Measurements from ENCODE around the gene CYP26C1.
A peak's percentile ranks its signal among the peaks of the same experiment; 100 is the strongest.

Gene CYP26C1

DNA sequence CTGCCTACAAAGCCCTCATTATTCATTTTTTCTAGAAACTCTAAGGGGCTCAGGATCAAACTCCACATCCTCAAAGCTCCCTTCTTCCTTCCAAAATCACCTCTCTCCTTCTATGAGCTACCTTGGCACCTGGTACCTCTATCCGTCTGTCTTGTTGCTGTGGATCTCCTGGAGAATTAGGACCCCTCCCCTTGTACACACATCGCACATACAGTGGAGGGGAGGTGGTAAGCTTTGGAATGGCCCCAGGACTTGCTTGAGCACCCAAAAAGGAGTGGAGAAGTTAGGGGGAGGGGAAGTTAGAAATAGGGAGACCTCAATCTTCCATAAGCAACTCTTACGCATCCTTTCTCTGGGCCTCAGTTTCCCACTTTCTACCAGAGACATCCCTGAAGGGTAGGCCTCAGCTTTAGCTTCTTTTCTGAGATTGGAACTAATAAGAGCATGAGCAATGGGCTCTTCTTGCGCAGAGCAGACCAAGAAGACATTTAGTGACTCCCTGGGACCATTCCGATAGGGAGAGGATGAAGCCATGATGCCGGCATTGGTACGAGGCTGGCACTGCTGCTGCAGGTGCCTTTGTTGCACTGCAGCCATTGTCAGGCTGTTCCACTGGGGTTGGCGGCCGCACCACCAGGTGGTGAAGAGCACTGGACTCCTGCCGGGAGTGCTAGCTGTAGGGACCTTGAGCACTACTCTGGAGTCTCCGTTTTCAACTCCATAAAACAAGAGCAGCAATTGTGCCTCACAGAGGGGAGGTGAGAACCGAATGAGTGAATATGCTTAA, 4.5 kb downstream of the CYP26C1 start:
- Histone ChIP-seq H3K4me1 (ENCODE audit: control insufficient read depth, insufficient read depth, low read length, poor library complexity, severe bottlenecking) (peaks cover 25% of the 10 kb centered on the region), H3K27ac (ENCODE audit: low read depth, low read length, severe bottlenecking) (no peak overlapping the region)
- 48 to 50% methylated on average over 8 of the region's 12 CpGs for WGBS, 2 experiments (ENCODE audit: insufficient coverage in 2 of 2)

DNA sequence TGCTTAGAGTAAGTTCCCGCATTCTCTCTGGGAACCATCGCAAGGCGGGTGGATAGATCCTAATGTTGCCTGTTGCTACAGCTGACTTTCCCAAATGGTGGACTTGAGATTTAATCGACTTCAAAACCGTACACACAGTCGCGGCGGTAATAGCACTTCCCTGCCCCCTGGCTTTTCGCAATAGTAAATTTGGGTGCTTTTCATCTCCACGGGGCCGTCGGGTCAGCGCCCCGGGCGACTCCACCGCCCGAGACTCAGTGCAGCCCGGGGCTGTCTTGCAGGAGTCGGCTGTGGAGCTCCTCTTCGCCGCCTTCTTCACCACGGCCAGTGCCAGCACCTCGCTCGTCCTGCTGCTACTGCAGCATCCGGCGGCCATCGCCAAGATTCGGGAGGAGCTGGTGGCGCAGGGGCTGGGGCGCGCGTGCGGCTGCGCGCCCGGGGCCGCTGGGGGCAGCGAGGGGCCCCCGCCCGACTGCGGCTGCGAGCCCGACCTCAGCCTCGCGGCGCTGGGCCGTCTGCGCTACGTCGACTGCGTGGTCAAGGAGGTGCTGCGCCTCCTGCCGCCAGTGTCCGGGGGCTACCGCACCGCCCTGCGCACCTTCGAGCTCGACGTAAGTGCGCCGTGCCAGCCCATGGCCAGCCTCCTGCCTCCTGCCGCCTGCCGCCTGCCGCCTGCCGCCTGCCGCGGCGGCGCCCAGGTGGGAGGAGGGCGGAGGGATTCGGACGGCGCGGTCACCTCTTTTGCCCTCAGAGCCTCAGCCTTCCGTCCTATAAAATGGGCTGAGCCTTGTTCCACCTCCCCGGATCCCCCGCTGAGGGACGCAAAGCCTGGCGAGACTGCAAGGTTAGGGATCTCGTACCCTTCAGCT, 5.3 kb downstream of the CYP26C1 start:
- H3K4me1 ChIP-seq (ENCODE audit: control insufficient read depth, insufficient read depth, low read length, poor library complexity, severe bottlenecking): peaks cover 19% of the 10 kb centered on the region
- WGBS, 2 experiments (ENCODE audit: insufficient coverage in 2 of 2): 6 to 7% methylated on average over 52 to 78 of the region's 81 CpGs
- no peaks in the 10 kb centered on the region for H3K36me3 ChIP-seq (ENCODE audit: control insufficient read depth, insufficient read depth, low read length)
- no peak overlapping the region for H3K4me3 ChIP-seq (ENCODE audit: extremely low read depth, insufficient read depth, low read length, poor library complexity, severe bottlenecking)
- H3K27ac ChIP-seq (ENCODE audit: low read depth, low read length, severe bottlenecking): no peak overlapping the region
- H3K9me3 ChIP-seq (ENCODE audit: control insufficient read depth, low read length): no peaks in the 10 kb centered on the region

More for the DNA sequence above, 4.5 kb downstream of the CYP26C1 start:
- H3K9me3 ChIP-seq (ENCODE audit: control insufficient read depth, low read length): no peaks in the 10 kb centered on the region
- no peaks in the 10 kb centered on the region for H3K36me3 ChIP-seq (ENCODE audit: control insufficient read depth, insufficient read depth, low read length)
- no peak overlapping the region for H3K4me3 ChIP-seq (ENCODE audit: extremely low read depth, insufficient read depth, low read length, poor library complexity, severe bottlenecking)

DNA sequence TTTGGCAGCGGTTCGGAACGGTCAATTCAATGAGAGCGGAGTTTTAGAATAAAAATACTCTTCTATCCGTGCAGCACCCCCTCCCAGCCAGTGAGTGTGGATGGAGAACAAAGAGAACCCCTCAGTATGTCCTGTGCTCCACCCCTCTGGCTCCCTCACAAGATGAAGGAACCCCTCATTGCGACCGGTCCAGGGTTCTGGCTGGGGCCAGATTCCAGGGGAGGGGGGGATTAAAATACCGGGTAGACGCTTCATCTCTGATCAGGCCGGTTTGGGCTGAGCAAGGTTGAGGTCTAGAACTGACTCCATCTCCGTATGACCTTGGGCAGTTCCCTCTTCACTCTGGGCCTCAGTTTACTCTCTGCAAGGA, 5.9 kb downstream of the CYP26C1 start:
- no peaks in the 10 kb centered on the region for H3K9me3 ChIP-seq (ENCODE audit: control insufficient read depth, low read length)
- peaks cover 19% of the 10 kb centered on the region for H3K4me1 ChIP-seq (ENCODE audit: control insufficient read depth, insufficient read depth, low read length, poor library complexity, severe bottlenecking)
- WGBS, 2 experiments (ENCODE audit: insufficient coverage in 2 of 2): 27 to 32% methylated on average over 7 to 8 of the region's 11 CpGs
- no peaks in the 10 kb centered on the region for H3K36me3 ChIP-seq (ENCODE audit: control insufficient read depth, insufficient read depth, low read length)
- H3K27ac ChIP-seq (ENCODE audit: low read depth, low read length, severe bottlenecking): no peak overlapping the region
- no peak overlapping the region for H3K4me3 ChIP-seq (ENCODE audit: extremely low read depth, insufficient read depth, low read length, poor library complexity, severe bottlenecking)

DNA sequence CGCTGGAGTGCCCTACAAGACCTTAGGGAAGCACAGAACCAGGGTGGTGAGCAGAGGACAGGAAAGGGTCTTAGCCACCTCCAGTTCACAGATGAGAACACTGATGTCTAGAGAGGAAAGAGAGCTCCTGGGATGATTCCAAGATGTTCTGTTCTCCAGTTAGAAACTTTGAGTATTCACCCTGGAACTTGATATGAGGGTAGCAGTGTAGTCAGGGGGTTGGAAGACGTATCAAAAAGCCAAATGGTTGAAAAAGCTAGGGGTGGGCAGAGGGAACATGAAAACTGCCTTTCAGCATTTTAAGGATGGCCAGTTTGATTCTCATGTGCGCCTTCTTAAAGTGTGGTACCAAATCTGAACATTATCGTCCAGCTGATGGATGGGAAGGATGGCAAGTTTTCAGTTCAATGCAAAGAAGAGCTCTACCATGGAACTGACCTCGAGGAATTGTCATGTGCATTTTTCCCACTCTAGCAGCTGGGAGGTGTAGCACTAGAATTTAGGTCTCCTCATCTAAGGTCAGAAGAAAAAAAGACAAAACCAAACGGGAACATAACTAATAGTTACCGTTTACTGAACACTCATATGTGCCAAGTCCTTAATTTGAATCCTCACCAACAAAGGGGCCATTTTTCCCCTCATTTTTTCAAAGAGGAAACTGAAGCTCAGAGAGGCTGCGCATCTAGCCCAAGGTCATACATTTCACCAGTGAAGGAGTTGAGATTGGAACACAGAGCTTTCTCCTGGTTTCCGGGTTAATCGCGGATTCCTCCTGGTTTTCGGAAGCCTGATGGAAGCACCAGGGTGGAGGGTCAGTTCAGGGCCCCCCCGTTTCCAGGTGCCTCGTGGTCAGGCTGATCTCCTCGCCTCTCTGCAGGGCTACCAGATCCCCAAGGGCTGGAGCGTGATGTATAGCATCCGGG, 7.1 kb downstream of the CYP26C1 start:
- H3K4me3 ChIP-seq (ENCODE audit: extremely low read depth, insufficient read depth, low read length, poor library complexity, severe bottlenecking): no peak overlapping the region
- H3K4me1 ChIP-seq (ENCODE audit: control insufficient read depth, insufficient read depth, low read length, poor library complexity, severe bottlenecking): peaks cover 16% of the 10 kb centered on the region
- no peaks in the 10 kb centered on the region for H3K36me3 ChIP-seq (ENCODE audit: control insufficient read depth, insufficient read depth, low read length)
- no peak overlapping the region for H3K27ac ChIP-seq (ENCODE audit: low read depth, low read length, severe bottlenecking)
- no peaks in the 10 kb centered on the region for H3K9me3 ChIP-seq (ENCODE audit: control insufficient read depth, low read length)
- 22 to 35% methylated on average over 16 to 17 of the region's 17 CpGs for WGBS, 2 experiments (ENCODE audit: insufficient coverage in 2 of 2)

DNA sequence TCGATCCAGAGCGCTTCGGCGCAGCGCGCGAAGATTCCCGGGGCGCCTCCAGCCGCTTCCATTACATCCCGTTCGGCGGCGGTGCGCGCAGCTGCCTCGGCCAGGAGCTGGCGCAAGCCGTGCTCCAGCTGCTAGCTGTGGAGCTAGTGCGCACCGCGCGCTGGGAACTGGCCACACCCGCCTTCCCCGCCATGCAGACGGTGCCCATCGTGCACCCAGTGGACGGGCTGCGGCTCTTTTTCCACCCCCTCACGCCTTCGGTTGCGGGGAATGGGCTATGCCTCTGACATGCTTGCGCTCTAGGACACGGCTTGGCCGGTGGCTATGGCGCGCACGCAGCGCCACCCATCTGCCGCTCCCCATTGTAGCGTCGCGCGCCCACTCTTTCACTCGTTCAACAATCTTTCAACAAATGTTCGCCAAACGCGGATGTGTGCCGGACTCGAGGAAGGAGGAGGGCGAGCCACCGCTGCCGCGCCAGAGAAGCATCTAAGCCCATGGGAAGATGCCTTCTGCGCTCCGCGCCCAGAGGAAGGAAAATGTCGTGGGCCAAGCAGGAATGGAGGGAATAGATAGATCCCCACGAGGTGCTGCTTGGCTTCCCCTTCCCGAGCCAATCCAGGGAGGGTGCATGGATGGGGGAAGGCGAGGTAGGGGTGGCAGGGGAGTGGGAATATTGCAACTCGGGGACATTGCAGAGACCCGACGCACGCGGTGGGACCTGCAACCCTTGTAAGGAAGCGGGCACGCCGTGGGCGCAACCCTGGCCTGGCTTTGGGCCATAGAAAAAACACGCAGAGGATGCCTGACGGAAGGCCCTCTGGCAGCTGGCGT, 8.0 kb downstream of the CYP26C1 start:
- Histone ChIP-seq H3K9me3 (ENCODE audit: control insufficient read depth, low read length) (no peaks in the 10 kb centered on the region), H3K36me3 (ENCODE audit: control insufficient read depth, insufficient read depth, low read length) (no peaks in the 10 kb centered on the region), H3K27ac (ENCODE audit: low read depth, low read length, severe bottlenecking) (no peak overlapping the region), H3K4me1 (ENCODE audit: control insufficient read depth, insufficient read depth, low read length, poor library complexity, severe bottlenecking) (peaks cover 10% of the 10 kb centered on the region), H3K4me3 (ENCODE audit: extremely low read depth, insufficient read depth, low read length, poor library complexity, severe bottlenecking) (no peak overlapping the region)
- 10 to 11% methylated on average over 61 to 70 of the region's 73 CpGs for WGBS, 2 experiments (ENCODE audit: insufficient coverage in 2 of 2)

DNA sequence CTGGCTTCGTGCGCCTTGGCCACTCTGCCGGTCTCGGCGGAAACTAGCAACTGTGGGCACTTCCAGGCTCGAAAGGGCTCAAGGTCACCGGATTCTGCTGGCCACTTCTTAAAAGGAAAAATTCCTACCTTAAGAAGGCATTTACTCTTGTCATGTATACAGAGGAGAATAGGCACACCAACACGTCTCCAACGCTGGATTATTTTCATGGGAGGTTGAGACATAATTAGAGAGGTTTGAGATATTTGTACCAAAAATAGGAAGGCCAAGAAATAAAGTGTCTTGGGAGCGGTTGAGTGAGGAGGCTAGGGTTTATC, 8.6 kb downstream of the CYP26C1 start:
- Histone ChIP-seq H3K4me3 (ENCODE audit: extremely low read depth, insufficient read depth, low read length, poor library complexity, severe bottlenecking) (no peak overlapping the region), H3K4me1 (ENCODE audit: control insufficient read depth, insufficient read depth, low read length, poor library complexity, severe bottlenecking) (peaks cover 10% of the 10 kb centered on the region), H3K36me3 (ENCODE audit: control insufficient read depth, insufficient read depth, low read length) (no peaks in the 10 kb centered on the region), H3K27ac (ENCODE audit: low read depth, low read length, severe bottlenecking) (no peak overlapping the region), H3K9me3 (ENCODE audit: control insufficient read depth, low read length) (no peaks in the 10 kb centered on the region)
- 62 to 65% methylated on average over 10 of the region's 10 CpGs for WGBS, 2 experiments (ENCODE audit: insufficient coverage in 2 of 2)

DNA sequence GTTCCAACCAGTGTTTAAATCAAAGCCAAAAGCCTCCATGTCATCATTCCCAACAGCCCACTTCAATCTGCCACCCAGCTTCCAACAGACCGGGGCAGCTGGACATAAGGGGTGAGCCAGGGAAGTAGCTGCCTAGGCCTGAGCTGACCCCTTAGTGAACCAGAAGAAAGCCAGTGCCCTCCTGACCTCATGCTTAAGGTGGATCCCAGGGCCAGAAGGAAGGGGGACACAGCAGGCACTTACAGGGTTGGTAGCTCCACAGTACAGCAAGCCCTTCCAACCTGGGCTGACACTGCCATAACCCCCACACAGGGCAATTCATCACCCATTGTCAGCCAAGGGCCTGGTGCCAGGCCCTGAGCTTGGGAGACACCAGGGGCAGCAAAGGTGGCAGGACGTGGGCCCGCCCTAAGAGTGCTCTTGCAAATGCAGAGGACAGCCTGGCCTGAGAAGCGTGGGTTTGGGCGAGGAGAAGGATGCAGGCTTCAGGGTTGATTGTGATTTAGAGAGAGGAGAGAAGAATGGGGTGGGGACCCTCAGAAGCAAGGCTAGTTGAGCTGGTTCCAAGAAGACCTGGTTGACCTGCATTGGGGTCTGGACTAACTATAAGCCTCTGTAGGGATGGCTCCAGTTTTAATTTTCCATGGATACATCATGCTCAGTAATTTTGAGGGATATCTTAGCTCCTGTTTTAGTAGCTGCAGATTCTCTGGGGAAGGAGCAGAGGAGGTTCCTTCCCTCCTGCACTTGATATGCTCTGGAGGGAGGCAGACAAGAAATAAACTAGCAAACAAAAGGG, 10.0 kb downstream of the CYP26C1 start:
- H3K4me3 ChIP-seq (ENCODE audit: extremely low read depth, insufficient read depth, low read length, poor library complexity, severe bottlenecking): no peak overlapping the region
- no peaks in the 10 kb centered on the region for H3K36me3 ChIP-seq (ENCODE audit: control insufficient read depth, insufficient read depth, low read length)
- no peaks in the 10 kb centered on the region for H3K9me3 ChIP-seq (ENCODE audit: control insufficient read depth, low read length)
- no peak overlapping the region for H3K27ac ChIP-seq (ENCODE audit: low read depth, low read length, severe bottlenecking)
- H3K4me1 ChIP-seq (ENCODE audit: control insufficient read depth, insufficient read depth, low read length, poor library complexity, severe bottlenecking): peaks cover 13% of the 10 kb centered on the region
- 63 to 64% methylated on average over 4 to 5 of the region's 5 CpGs for WGBS, 2 experiments (ENCODE audit: insufficient coverage in 2 of 2)

DNA sequence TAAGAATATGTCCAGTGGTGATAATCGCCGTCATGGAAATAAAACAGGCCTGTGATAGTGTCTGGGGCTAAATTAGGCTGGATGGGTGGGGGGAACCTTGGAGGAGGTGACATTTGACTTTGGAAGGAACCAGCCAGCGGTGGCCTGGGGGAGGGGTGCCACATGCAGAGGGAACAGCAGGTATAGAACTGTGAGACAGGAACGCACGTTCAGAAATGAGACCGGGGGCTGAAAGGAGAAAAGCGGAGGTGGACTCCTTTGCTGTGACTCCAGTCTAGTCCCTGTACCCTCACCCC, 10.5 kb downstream of the CYP26C1 start:
- Histone ChIP-seq H3K9me3 (ENCODE audit: control insufficient read depth, low read length) (no peaks in the 10 kb centered on the region), H3K4me3 (ENCODE audit: extremely low read depth, insufficient read depth, low read length, poor library complexity, severe bottlenecking) (no peak overlapping the region), H3K4me1 (ENCODE audit: control insufficient read depth, insufficient read depth, low read length, poor library complexity, severe bottlenecking) (peaks cover 13% of the 10 kb centered on the region), H3K36me3 (ENCODE audit: control insufficient read depth, insufficient read depth, low read length) (no peaks in the 10 kb centered on the region), H3K27ac (ENCODE audit: low read depth, low read length, severe bottlenecking) (no peak overlapping the region)
- 47 to 81% methylated on average over 2 to 5 of the region's 7 CpGs for WGBS, 2 experiments (ENCODE audit: insufficient coverage in 2 of 2)

DNA sequence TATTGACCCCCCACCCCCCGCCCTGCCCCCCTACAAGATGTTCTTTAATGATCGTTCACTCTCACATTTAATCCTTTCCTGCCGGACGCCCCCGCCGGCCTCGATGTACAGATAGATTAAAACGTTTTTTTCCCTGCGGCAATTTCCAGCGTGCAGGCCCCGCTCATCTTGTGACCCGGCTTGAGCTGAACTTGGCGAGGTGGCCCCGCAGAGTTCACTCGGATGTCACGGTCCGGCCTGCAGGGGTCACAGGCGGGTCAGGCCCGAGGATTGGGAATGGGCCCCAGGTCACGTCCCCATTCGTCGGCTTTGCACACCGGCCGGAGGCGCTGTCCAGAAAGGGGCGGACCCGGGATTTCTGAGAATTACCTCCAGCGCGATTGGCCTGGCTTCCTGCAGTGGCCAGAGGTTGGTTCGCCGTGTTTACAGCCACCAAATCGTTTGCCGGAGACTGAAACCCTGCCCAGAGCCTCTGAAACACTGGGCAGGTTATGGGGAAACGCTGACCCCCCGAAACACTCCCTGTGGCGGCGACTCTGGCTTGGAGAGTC, 11.2 kb downstream of the CYP26C1 start:
- WGBS, 2 experiments (ENCODE audit: insufficient coverage in 2 of 2): 1 to 2% methylated on average over 28 to 36 of the region's 37 CpGs
- Histone ChIP-seq H3K36me3 (ENCODE audit: control insufficient read depth, insufficient read depth, low read length) (no peaks in the 10 kb centered on the region), H3K27ac (ENCODE audit: low read depth, low read length, severe bottlenecking) (no peak overlapping the region), H3K9me3 (ENCODE audit: control insufficient read depth, low read length) (no peaks in the 10 kb centered on the region), H3K4me1 (ENCODE audit: control insufficient read depth, insufficient read depth, low read length, poor library complexity, severe bottlenecking) (peaks cover 13% of the 10 kb centered on the region), H3K4me3 (ENCODE audit: extremely low read depth, insufficient read depth, low read length, poor library complexity, severe bottlenecking) (peak overlapping the region; percentile 18)

Data from mesodermal cell (in vitro differentiated cells).